ENCODE results near the gene CASR. TPM values are rescaled to one million over a fixed set of nuclear protein-coding genes. Genes with fewer than 3 reads are reported as not detected.

The CASR gene
- total RNA-seq, 2 experiments from 2014 or later: 0.04 TPM; not detected in 1

GRCh38 chr3:122227036-122227781 is 43.7 kb downstream of the CASR start:
- Histone ChIP-seq H3K4me2 (ENCODE audit: low read length) (no peak overlapping the region), H2AFZ (ENCODE audit: low read length) (no peak overlapping the region), H3K36me3 (ENCODE audit: insufficient read depth, low read length) (no peaks in the 10 kb centered on the region), H4K20me1 (ENCODE audit: insufficient read depth, low read length) (no peaks in the 10 kb centered on the region), H3K4me3 (ENCODE audit: low read depth, low read length, poor library complexity, severe bottlenecking) (no peak overlapping the region), H3K9me3 (ENCODE audit: low read length) (no peaks in the 10 kb centered on the region), H3K27ac (ENCODE audit: low read depth, low read length, poor library complexity, severe bottlenecking) (no peak overlapping the region), H3K9me2 (ENCODE audit: insufficient read depth, low read length) (no peaks in the 10 kb centered on the region), H3K4me1 (ENCODE audit: insufficient read depth, low read length, poor library complexity, severe bottlenecking) (no peaks in the 10 kb centered on the region), H3K79me2 (ENCODE audit: insufficient read depth, low read depth, low read length) (no peaks in the 10 kb centered on the region)
- ChIA-PET CTCF (ENCODE audit: unreplicated experiment) (no interaction called here), POLR2A (interaction anchor here (0.6 kb wide), 1 partner anchor 28 kb away, joined by 3 read pairs; no protein-coding TSS in a partner anchor)
- DNase-seq (ENCODE audit: low spot score): no peak
- TF ChIP-seq CTCF (conservative IDR thresholded peaks at IDR 0.05; ENCODE audit: low read length) (no peak), EZH2phosphoT487 (IDR thresholded peaks at IDR 0.05; ENCODE audit: borderline replicate concordance, low read depth, low read length) (no peak)
- intact Hi-C loops (cut with micrococcal nuclease; ENCODE audit: unreplicated experiment): no loop called here
- BruUV-seq (replicated peaks): no TSS peak

- BruUV-seq (replicated peaks): no TSS peak
- Histone ChIP-seq H3K4me2 (ENCODE audit: low read length) (no peak overlapping the region), H3K27ac (ENCODE audit: low read depth, low read length, poor library complexity, severe bottlenecking) (no peak overlapping the region), H3K36me3 (ENCODE audit: insufficient read depth, low read length) (no peaks in the 10 kb centered on the region), H3K4me1 (ENCODE audit: insufficient read depth, low read length, poor library complexity, severe bottlenecking) (peaks cover 8% of the 10 kb centered on the region), H3K4me3 (ENCODE audit: low read depth, low read length, poor library complexity, severe bottlenecking) (no peak overlapping the region), H3K79me2 (ENCODE audit: insufficient read depth, low read depth, low read length) (no peaks in the 10 kb centered on the region), H3K9me3 (ENCODE audit: low read length) (no peaks in the 10 kb centered on the region), H3K9me2 (ENCODE audit: insufficient read depth, low read length) (no peaks in the 10 kb centered on the region), H4K20me1 (ENCODE audit: insufficient read depth, low read length) (no peaks in the 10 kb centered on the region), H2AFZ (ENCODE audit: low read length) (no peak overlapping the region)
- no peak for DNase-seq (ENCODE audit: low spot score)
- CTCF ChIA-PET (ENCODE audit: unreplicated experiment): no interaction called here
- no peak for TF ChIP-seq CTCF (conservative IDR thresholded peaks at IDR 0.05; ENCODE audit: low read length)
- no peak for TF ChIP-seq EZH2phosphoT487 (IDR thresholded peaks at IDR 0.05; ENCODE audit: borderline replicate concordance, low read depth, low read length)
- intact Hi-C loops (cut with micrococcal nuclease; ENCODE audit: unreplicated experiment): no loop called here
- POLR2A ChIA-PET: no interaction called here
Observed at GRCh38 chr3:122230174-122230573, 46.7 kb downstream of the CASR start.

- Histone ChIP-seq H3K36me3 (ENCODE audit: insufficient read depth, low read length) (no peaks in the 10 kb centered on the region), H2AFZ (ENCODE audit: low read length) (no peak overlapping the region), H4K20me1 (ENCODE audit: insufficient read depth, low read length) (no peaks in the 10 kb centered on the region), H3K9me3 (ENCODE audit: low read length) (no peaks in the 10 kb centered on the region), H3K79me2 (ENCODE audit: insufficient read depth, low read depth, low read length) (no peaks in the 10 kb centered on the region), H3K27ac (ENCODE audit: low read depth, low read length, poor library complexity, severe bottlenecking) (no peak overlapping the region), H3K9me2 (ENCODE audit: insufficient read depth, low read length) (no peaks in the 10 kb centered on the region), H3K4me1 (ENCODE audit: insufficient read depth, low read length, poor library complexity, severe bottlenecking) (peaks cover 8% of the 10 kb centered on the region), H3K4me3 (ENCODE audit: low read depth, low read length, poor library complexity, severe bottlenecking) (no peak overlapping the region), H3K4me2 (ENCODE audit: low read length) (no peak overlapping the region)
- BruUV-seq (replicated peaks): no TSS peak
- no peak for DNase-seq (ENCODE audit: low spot score)
- ChIA-PET CTCF (ENCODE audit: unreplicated experiment) (no interaction called here), POLR2A (no interaction called here)
- no peak for TF ChIP-seq EZH2phosphoT487 (IDR thresholded peaks at IDR 0.05; ENCODE audit: borderline replicate concordance, low read depth, low read length)
- TF ChIP-seq CTCF (conservative IDR thresholded peaks at IDR 0.05; ENCODE audit: low read length): no peak
- intact Hi-C loops (cut with micrococcal nuclease; ENCODE audit: unreplicated experiment): no loop called here
Observed at GRCh38 chr3:122231465-122232157, 48.1 kb downstream of the CASR start.
